ENCODE results near the gene CDK17.

CDK17 gene

GRCh38 chr12:96303653-96304052 is 96.6 kb downstream of the CDK17 start:
- no peak overlapping the region for H3K4me3 Mint-ChIP-seq
- H3K27ac Mint-ChIP-seq, result no peak overlapping the region
- no peaks in the 10 kb centered on the region for H3K27me3 Mint-ChIP-seq
- no peaks in the 10 kb centered on the region for H3K9me3 Mint-ChIP-seq
- H3K36me3 Mint-ChIP-seq, result peaks cover 11% of the 10 kb centered on the region
- peaks cover 40% of the 10 kb centered on the region for H3K4me1 Mint-ChIP-seq

GRCh38 chr12:96302687-96303310 is 97.4 kb downstream of the CDK17 start:
- Mint-ChIP-seq H3K4me3 (no peak overlapping the region), H3K36me3 (peaks cover 11% of the 10 kb centered on the region), H3K9me3 (no peaks in the 10 kb centered on the region), H3K4me1 (peaks cover 40% of the 10 kb centered on the region), H3K27me3 (no peaks in the 10 kb centered on the region), H3K27ac (no peak overlapping the region)

- H3K27ac Mint-ChIP-seq, result no peak overlapping the region
- H3K4me1 Mint-ChIP-seq, result peaks cover 36% of the 10 kb centered on the region
- H3K4me3 Mint-ChIP-seq, result no peak overlapping the region
- no peaks in the 10 kb centered on the region for H3K9me3 Mint-ChIP-seq
- peaks cover 14% of the 10 kb centered on the region for H3K36me3 Mint-ChIP-seq
- no peaks in the 10 kb centered on the region for H3K27me3 Mint-ChIP-seq
Measured at GRCh38 chr12:96301732-96302131, 98.5 kb downstream of the CDK17 start.

GRCh38 chr12:96300064-96300463 is 100.2 kb downstream of the CDK17 start:
- H3K9me3 Mint-ChIP-seq, result no peaks in the 10 kb centered on the region
- H3K27ac Mint-ChIP-seq, result no peak overlapping the region
- peaks cover 15% of the 10 kb centered on the region for H3K36me3 Mint-ChIP-seq
- H3K27me3 Mint-ChIP-seq, result no peaks in the 10 kb centered on the region
- H3K4me1 Mint-ChIP-seq, result peaks cover 41% of the 10 kb centered on the region
- H3K4me3 Mint-ChIP-seq, result no peak overlapping the region

- Mint-ChIP-seq H3K27ac (no peak overlapping the region), H3K4me1 (peaks cover 43% of the 10 kb centered on the region), H3K9me3 (no peaks in the 10 kb centered on the region), H3K27me3 (no peaks in the 10 kb centered on the region), H3K4me3 (no peak overlapping the region), H3K36me3 (peaks cover 20% of the 10 kb centered on the region)
Measured at GRCh38 chr12:96297504-96297903, 102.7 kb downstream of the CDK17 start.

- no peaks in the 10 kb centered on the region for H3K9me3 Mint-ChIP-seq
- no peaks in the 10 kb centered on the region for H3K27me3 Mint-ChIP-seq
- peaks cover 40% of the 10 kb centered on the region for H3K4me1 Mint-ChIP-seq
- H3K27ac Mint-ChIP-seq, result peak overlapping the region; percentile 74
- peaks cover 18% of the 10 kb centered on the region for H3K36me3 Mint-ChIP-seq
- H3K4me3 Mint-ChIP-seq, result peak overlapping the region; percentile 52
Measured at GRCh38 chr12:96295532-96296160, 104.6 kb downstream of the CDK17 start.

- H3K9me3 Mint-ChIP-seq, result no peaks in the 10 kb centered on the region
- H3K27ac Mint-ChIP-seq, result no peak overlapping the region
- H3K36me3 Mint-ChIP-seq, result peaks cover 17% of the 10 kb centered on the region
- no peaks in the 10 kb centered on the region for H3K27me3 Mint-ChIP-seq
- H3K4me1 Mint-ChIP-seq, result peaks cover 38% of the 10 kb centered on the region
- H3K4me3 Mint-ChIP-seq, result no peak overlapping the region
Measured at GRCh38 chr12:96294831-96295230, 105.4 kb downstream of the CDK17 start.

GRCh38 chr12:96293093-96293492 is 107.1 kb downstream of the CDK17 start:
- Mint-ChIP-seq H3K4me1 (peaks cover 41% of the 10 kb centered on the region), H3K27me3 (no peaks in the 10 kb centered on the region), H3K4me3 (no peak overlapping the region), H3K36me3 (peaks cover 23% of the 10 kb centered on the region), H3K27ac (no peak overlapping the region), H3K9me3 (no peaks in the 10 kb centered on the region)

GRCh38 chr12:96289067-96289466 is 111.2 kb downstream of the CDK17 start:
- Mint-ChIP-seq H3K27me3 (no peaks in the 10 kb centered on the region), H3K36me3 (peaks cover 35% of the 10 kb centered on the region), H3K9me3 (no peaks in the 10 kb centered on the region), H3K27ac (no peak overlapping the region), H3K4me3 (no peak overlapping the region), H3K4me1 (peaks cover 23% of the 10 kb centered on the region)

- no peak overlapping the region for H3K4me3 Mint-ChIP-seq
- peaks cover 31% of the 10 kb centered on the region for H3K36me3 Mint-ChIP-seq
- no peaks in the 10 kb centered on the region for H3K9me3 Mint-ChIP-seq
- H3K27ac Mint-ChIP-seq, result peak overlapping the region; percentile 11
- peaks cover 14% of the 10 kb centered on the region for H3K4me1 Mint-ChIP-seq
- H3K27me3 Mint-ChIP-seq, result no peaks in the 10 kb centered on the region
Measured at GRCh38 chr12:96285158-96285557, 115.1 kb downstream of the CDK17 start.

GRCh38 chr12:96274331-96274730 is 125.9 kb downstream of the CDK17 start:
- Mint-ChIP-seq H3K36me3 (peaks cover 27% of the 10 kb centered on the region), H3K27me3 (no peaks in the 10 kb centered on the region), H3K4me3 (no peak overlapping the region), H3K9me3 (no peaks in the 10 kb centered on the region), H3K27ac (peak overlapping the region; percentile 5), H3K4me1 (peaks cover 38% of the 10 kb centered on the region)

- Mint-ChIP-seq H3K36me3 (peaks cover 20% of the 10 kb centered on the region), H3K4me1 (peaks cover 58% of the 10 kb centered on the region), H3K9me3 (no peaks in the 10 kb centered on the region), H3K4me3 (no peak overlapping the region), H3K27ac (peak overlapping the region; percentile 63), H3K27me3 (no peaks in the 10 kb centered on the region)
Measured at GRCh38 chr12:96271469-96272199, 128.6 kb downstream of the CDK17 start.

GRCh38 chr12:96266238-96266637 is 134.0 kb downstream of the CDK17 start:
- peaks cover 25% of the 10 kb centered on the region for H3K36me3 Mint-ChIP-seq
- H3K4me1 Mint-ChIP-seq, result peaks cover 45% of the 10 kb centered on the region
- no peaks in the 10 kb centered on the region for H3K9me3 Mint-ChIP-seq
- no peak overlapping the region for H3K27ac Mint-ChIP-seq
- H3K27me3 Mint-ChIP-seq, result no peaks in the 10 kb centered on the region
- H3K4me3 Mint-ChIP-seq, result no peak overlapping the region

GRCh38 chr12:96265836-96266235 is 134.4 kb downstream of the CDK17 start:
- Mint-ChIP-seq H3K4me3 (no peak overlapping the region), H3K27ac (peak overlapping the region; percentile 83), H3K4me1 (peaks cover 45% of the 10 kb centered on the region), H3K27me3 (no peaks in the 10 kb centered on the region), H3K36me3 (peaks cover 29% of the 10 kb centered on the region), H3K9me3 (no peaks in the 10 kb centered on the region)

GRCh38 chr12:96265400-96265799 is 134.8 kb downstream of the CDK17 start:
- no peak overlapping the region for H3K4me3 Mint-ChIP-seq
- peaks cover 32% of the 10 kb centered on the region for H3K36me3 Mint-ChIP-seq
- H3K4me1 Mint-ChIP-seq, result peaks cover 50% of the 10 kb centered on the region
- H3K27me3 Mint-ChIP-seq, result no peaks in the 10 kb centered on the region
- H3K27ac Mint-ChIP-seq, result peak overlapping the region; percentile 83
- H3K9me3 Mint-ChIP-seq, result no peaks in the 10 kb centered on the region

GRCh38 chr12:96263449-96263902 is 136.8 kb downstream of the CDK17 start:
- H3K4me3 Mint-ChIP-seq, result no peak overlapping the region
- no peaks in the 10 kb centered on the region for H3K9me3 Mint-ChIP-seq
- peaks cover 30% of the 10 kb centered on the region for H3K36me3 Mint-ChIP-seq
- H3K4me1 Mint-ChIP-seq, result peaks cover 40% of the 10 kb centered on the region
- H3K27ac Mint-ChIP-seq, result peak overlapping the region; percentile 42
- no peaks in the 10 kb centered on the region for H3K27me3 Mint-ChIP-seq
